Nephron (organoid): ENCODE results near the gene SKAP1.
A peak's percentile ranks its signal among the peaks of the same experiment; 100 is the strongest.

Experiments
- H3K27ac Mint-ChIP-seq, 3 experiments: 2 replicates each; pipeline ENCODE4 v1.8.0; 2020; ENCODE audit warnings: mixed read lengths in 3 of 3, mild to moderate bottlenecking in 2 of 3, moderate library complexity in 1 of 3
- H3K27me3 Mint-ChIP-seq: 2 replicates; pipeline ENCODE4 v1.8.0; 2021; ENCODE audit warnings: low read depth, mild to moderate bottlenecking, moderate library complexity, mixed read lengths
- H3K36me3 Mint-ChIP-seq: 2 replicates; pipeline ENCODE4 v1.8.0; 2020; ENCODE audit warnings: low read depth, mixed read lengths
- H3K4me1 Mint-ChIP-seq: 2 replicates; pipeline ENCODE4 v1.8.0; 2020; ENCODE audit warnings: mixed read lengths
- H3K4me3 Mint-ChIP-seq, 3 experiments: 2 replicates each; pipeline ENCODE4 v1.8.0; 2020; ENCODE audit warnings: mild to moderate bottlenecking in 3 of 3, mixed read lengths in 3 of 3, moderate library complexity in 2 of 3
- H3K9me3 Mint-ChIP-seq: 2 replicates; pipeline ENCODE4 v1.8.0; 2020; ENCODE audit warnings: mixed read lengths
- CTCF ChIP-seq, 3 experiments: fragments of 200-600 bp; sonication (generic); IDR thresholded peaks; one replicate each; pipeline ENCODE4 v1.5.0; 2021; ENCODE audit warnings: antibody characterized with exemption in 3 of 3; ENCODE audit not compliant: unreplicated experiment in 3 of 3

SKAP1 gene

GRCh38 chr17:48131216-48131824 is 298.7 kb downstream of the SKAP1 start:
- Mint-ChIP-seq H3K27me3 (peaks cover 7% of the 10 kb centered on the region), H3K27ac (peak overlapping the region in 2 of 3 experiments; percentile 9 to 14), H3K4me1 (peaks cover 10% of the 10 kb centered on the region), H3K36me3 (no peaks in the 10 kb centered on the region), H3K4me3 (no peak overlapping the region), H3K9me3 (no peaks in the 10 kb centered on the region)
- TF ChIP-seq CTCF (IDR thresholded peaks at IDR 0.05; ENCODE audit: unreplicated experiment in 3 of 3) = peak; percentile 82 to 92 (median 88)

- Mint-ChIP-seq H3K4me1 (peaks cover 10% of the 10 kb centered on the region), H3K4me3 (no peak overlapping the region), H3K9me3 (no peaks in the 10 kb centered on the region), H3K27me3 (peaks cover 7% of the 10 kb centered on the region), H3K27ac (no peak overlapping the region), H3K36me3 (peaks cover 5% of the 10 kb centered on the region)
- TF ChIP-seq CTCF (IDR thresholded peaks at IDR 0.05; ENCODE audit: unreplicated experiment in 3 of 3) = no peak
Measured at GRCh38 chr17:48129981-48130380, 300.0 kb downstream of the SKAP1 start.

GRCh38 chr17:48128400-48128799 is 301.6 kb downstream of the SKAP1 start:
- Mint-ChIP-seq H3K27me3 (peaks cover 7% of the 10 kb centered on the region), H3K27ac (no peak overlapping the region), H3K36me3 (peaks cover 5% of the 10 kb centered on the region), H3K9me3 (no peaks in the 10 kb centered on the region), H3K4me1 (peaks cover 12% of the 10 kb centered on the region), H3K4me3 (no peak overlapping the region)
- TF ChIP-seq CTCF (IDR thresholded peaks at IDR 0.05; ENCODE audit: unreplicated experiment in 3 of 3) = no peak

GRCh38 chr17:48127371-48128051 is 302.5 kb downstream of the SKAP1 start:
- TF ChIP-seq CTCF (IDR thresholded peaks at IDR 0.05; ENCODE audit: unreplicated experiment in 3 of 3) = no peak
- Mint-ChIP-seq H3K27ac (no peak overlapping the region), H3K9me3 (no peaks in the 10 kb centered on the region), H3K36me3 (peaks cover 9% of the 10 kb centered on the region), H3K4me3 (no peak overlapping the region), H3K4me1 (peaks cover 21% of the 10 kb centered on the region), H3K27me3 (peaks cover 7% of the 10 kb centered on the region)

- Mint-ChIP-seq H3K4me3 (no peak overlapping the region), H3K27me3 (peaks cover 5% of the 10 kb centered on the region), H3K4me1 (peaks cover 24% of the 10 kb centered on the region), H3K9me3 (no peaks in the 10 kb centered on the region), H3K36me3 (peaks cover 9% of the 10 kb centered on the region), H3K27ac (no peak overlapping the region)
- TF ChIP-seq CTCF (IDR thresholded peaks at IDR 0.05; ENCODE audit: unreplicated experiment in 3 of 3) = no peak
Measured at GRCh38 chr17:48126532-48126850, 303.5 kb downstream of the SKAP1 start.
